ENCODE results near the gene LONP2.
"Not testable (repeated sequence)": the region's sequence is repeated elsewhere in the genome, so short reads cannot be mapped to it uniquely, and the experiment has no call there.

Gene LONP2

GRCh38 chr16:48383009-48383876 is 139.1 kb downstream of the LONP2 start:
- FAIRE-seq (no peak), DNase-seq (ENCODE audit: insufficient read length, low spot score) (no peak)
- TF ChIP-seq POLR2A (IDR thresholded peaks at IDR 0.05; ENCODE audit: low read depth, low read length) = no peak

- TF ChIP-seq POLR2A (IDR thresholded peaks at IDR 0.05; ENCODE audit: low read depth, low read length) = no peak
- no peak for DNase-seq (ENCODE audit: insufficient read length, low spot score)
Measured at GRCh38 chr16:48383877-48384519, 139.9 kb downstream of the LONP2 start.

GRCh38 chr16:48384520-48385252 is 140.6 kb downstream of the LONP2 start:
- peak; percentile 42 for DNase-seq (ENCODE audit: insufficient read length, low spot score)
- FAIRE-seq = no peak
- peak; percentile 26; the same call in 1 of the 2 replicates for TF ChIP-seq POLR2A (IDR thresholded peaks at IDR 0.05; ENCODE audit: low read depth, low read length)

More at GRCh38 chr16:48383877-48384519, 139.9 kb downstream of the LONP2 start:
- no peak for FAIRE-seq

DNA sequence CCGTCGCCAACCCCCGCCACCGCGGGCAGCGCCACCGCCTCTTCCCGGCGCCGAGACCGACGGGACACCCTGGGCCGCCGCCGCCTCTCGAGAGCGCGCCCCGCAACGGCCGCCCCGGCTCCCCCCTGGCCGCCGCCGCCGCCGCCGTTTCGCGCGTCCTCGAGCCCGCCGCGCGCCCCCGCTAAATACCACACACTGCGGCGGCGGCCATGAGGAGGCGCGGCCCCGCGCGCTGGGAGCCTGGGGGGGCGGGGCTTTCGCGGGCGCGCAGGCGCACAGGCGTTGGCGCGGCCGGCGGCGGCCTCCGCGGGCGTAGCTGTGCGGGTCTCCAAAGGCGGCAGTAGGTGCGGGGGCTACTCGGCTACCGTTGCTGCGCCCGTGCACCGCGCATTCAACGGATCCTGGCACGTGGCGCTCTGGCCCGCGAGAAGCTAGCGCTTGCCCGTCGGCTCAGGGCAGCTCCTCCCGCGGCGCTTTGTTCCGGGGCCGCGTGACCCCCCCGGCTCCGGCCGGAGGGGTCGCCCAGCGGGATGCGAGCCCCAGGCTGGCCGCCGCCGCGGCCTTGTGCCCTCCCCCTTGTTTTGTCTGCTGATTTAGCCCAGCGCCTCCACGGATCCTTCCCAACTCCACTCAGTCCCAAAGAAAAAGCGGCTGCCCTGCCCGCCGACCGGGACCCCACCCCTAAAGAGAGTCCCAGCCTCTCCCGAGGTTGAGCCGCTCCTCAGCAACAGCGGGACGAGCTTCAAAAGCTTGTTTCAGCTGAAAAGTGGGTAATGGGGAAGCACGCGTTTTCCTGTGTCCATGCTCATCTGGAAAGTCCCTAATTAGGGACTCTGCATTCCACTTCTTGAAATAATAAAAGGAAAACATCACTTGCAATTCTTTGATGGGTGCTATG is 141.4 kb downstream of the LONP2 start, which contains the start of gene SIAH1:
Gene SIAH1 (minus strand): TSS at position 161 of the 898 bp plus-strand sequence. CDS start 22,985 bp downstream, outside the sequence.
- peak; percentile 76 for DNase-seq (ENCODE audit: insufficient read length, low spot score)
- peak; percentile 83 for TF ChIP-seq POLR2A (IDR thresholded peaks at IDR 0.05; ENCODE audit: low read depth, low read length)
- FAIRE-seq = no peak

DNA sequence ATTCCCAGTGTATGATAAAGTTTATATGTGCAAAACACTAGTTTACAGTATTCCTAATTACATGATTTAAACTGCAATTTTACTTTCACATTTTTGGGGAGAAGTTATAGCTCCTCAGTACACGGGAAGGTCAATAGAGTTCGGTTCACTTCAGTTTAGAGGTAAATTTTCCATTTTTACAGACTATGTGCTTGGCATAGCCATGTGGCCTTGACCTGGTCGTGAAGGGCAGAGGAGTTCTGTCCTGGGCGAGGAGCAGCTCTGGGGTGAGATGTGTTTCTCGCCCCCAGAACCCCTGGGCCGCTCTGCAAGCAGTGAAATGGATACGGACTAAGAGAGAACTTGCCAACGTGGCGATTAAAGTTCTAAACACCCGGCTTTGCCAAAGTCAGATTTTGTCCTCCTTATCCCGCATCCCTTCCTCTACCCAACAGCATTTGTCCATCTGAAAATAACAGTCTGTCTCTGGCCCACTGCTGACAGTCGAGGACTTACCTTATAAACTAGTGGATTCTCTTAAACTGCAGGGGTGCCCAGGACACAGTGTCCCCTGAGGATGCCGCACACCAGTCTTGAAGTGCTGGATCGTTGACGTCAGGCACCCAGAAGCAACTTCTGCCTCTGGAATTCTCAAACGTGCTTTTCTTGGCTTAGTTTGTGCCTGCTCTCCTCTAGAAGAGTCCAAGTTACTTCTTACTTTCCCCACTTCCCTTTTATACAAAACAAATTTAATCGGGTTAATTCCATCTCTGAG is 142.6 kb downstream of the LONP2 start:
- FAIRE-seq (no peak), DNase-seq (ENCODE audit: insufficient read length, low spot score) (no peak)
- no peak for TF ChIP-seq POLR2A (IDR thresholded peaks at IDR 0.05; ENCODE audit: low read depth, low read length)

DNA sequence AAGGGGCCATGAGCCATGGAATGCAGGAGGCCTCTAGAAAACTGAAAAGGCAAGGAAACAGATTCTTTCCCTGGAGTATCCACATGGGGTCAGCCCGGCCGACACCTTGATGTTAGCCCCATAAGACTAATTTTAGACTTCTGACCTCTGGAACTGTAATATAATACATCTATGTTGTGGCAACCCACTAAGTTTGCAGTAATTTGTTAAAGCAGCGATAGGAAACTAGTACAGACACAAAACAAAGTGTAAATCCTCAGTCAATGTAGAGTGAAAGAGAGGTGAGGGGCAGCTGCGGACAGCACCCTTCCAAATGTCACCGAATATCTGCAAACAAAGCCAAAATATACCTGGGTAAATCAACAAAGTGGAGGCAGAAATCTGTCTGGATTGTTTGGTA is 148.3 kb downstream of the LONP2 start:
- DNase-seq (ENCODE audit: insufficient read length, low spot score) (no peak), FAIRE-seq (no peak)
- TF ChIP-seq POLR2A (IDR thresholded peaks at IDR 0.05; ENCODE audit: low read depth, low read length) = no peak

DNA sequence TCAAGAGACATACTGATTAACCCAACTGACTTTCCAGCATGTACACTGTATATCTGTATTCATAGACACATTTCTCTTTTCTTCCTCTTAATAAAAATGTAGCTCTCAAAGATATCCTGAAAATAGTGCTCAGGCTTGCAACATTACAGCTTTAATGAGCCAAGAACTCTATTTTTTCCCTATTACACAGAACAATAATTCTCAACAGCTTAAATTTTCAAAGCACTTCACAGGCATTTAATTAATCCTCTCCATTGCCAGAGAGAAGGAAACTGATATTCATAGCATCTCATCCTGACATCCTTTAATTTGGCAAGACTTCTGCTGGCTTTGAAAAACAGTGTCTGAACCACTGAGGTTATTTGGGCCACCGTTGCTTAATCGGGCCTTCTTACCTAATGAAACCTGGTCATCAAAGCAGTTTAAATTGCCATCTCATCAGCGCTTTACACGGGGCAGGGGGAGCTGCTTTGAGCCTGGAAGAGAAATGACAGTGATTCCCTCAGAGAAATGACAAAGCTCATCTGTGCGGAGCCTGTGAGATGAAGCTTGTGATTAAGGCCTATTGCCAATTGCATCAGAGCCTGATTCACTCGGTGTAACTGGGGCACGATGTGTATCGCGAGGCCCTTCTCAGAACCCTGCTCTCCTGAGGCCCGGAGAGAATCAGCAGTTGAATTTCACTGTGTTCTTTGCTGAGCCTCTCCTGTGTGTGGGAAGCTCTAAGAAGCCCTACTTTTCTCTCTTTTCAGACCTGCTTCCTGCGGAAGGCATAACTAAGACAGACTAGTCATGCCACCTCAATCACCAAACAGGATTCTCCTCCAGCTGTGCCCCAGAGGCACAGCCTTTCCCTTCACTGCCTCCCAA is 149.6 kb downstream of the LONP2 start:
- no peak for DNase-seq (ENCODE audit: insufficient read length, low spot score)
- no peak for TF ChIP-seq POLR2A (IDR thresholded peaks at IDR 0.05; ENCODE audit: low read depth, low read length)
- no peak for FAIRE-seq

- TF ChIP-seq POLR2A (IDR thresholded peaks at IDR 0.05; ENCODE audit: low read depth, low read length) = no peak
- DNase-seq (ENCODE audit: insufficient read length, low spot score) (no peak), FAIRE-seq (no peak)
Measured at GRCh38 chr16:48394355-48394703, 150.2 kb downstream of the LONP2 start.

GRCh38 chr16:48395375-48395774 is 151.3 kb downstream of the LONP2 start:
- DNase-seq (ENCODE audit: insufficient read length, low spot score) (no peak), FAIRE-seq (no peak)
- TF ChIP-seq POLR2A (IDR thresholded peaks at IDR 0.05; ENCODE audit: low read depth, low read length) = no peak

- DNase-seq (ENCODE audit: insufficient read length, low spot score); FAIRE-seq: not testable (repeated sequence)
Measured at GRCh38 chr16:48402547-48402946, 158.4 kb downstream of the LONP2 start.

DNA sequence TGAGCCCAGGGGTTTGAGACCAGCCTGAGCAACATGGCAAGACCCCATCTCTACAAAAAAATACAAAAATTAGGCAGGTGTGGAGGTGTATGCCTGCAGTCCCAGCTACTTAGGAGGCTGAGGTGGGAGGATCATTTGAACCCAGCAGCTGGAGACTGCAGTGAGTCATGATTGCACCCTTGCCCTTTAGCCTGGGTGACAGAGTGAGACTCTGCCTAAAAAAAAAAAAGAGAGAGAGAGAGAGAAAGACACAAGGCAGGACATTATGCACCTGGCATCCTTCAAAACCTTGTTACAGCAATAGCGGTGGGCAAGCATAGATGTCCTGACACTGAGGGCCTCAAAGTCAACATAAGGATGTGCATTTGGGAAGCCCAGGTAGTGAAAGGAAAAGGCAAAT is 161.1 kb downstream of the LONP2 start:
- TF ChIP-seq POLR2A (IDR thresholded peaks at IDR 0.05; ENCODE audit: low read depth, low read length) = no peak
- DNase-seq (ENCODE audit: insufficient read length, low spot score) = no peak
- FAIRE-seq = no peak

DNA sequence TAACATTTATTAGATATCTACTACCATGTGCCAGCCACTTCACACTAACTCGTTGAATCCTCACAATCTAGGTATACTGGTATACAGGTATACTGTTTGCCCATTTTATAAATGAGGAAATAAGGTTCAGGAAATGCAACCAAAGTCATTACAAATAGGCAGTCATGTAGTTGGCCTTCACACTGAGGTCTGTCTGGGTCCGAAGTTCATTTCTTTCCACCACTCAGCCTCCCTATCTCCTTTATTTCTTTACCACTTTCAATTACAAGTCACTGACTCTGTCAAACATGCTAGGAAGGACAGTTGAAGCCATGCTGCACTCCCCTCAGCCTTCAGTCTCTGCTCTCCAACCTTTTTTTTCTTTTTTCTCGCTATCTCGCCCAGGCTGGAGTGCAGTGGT is 161.8 kb downstream of the LONP2 start:
- FAIRE-seq (no peak), DNase-seq (ENCODE audit: insufficient read length, low spot score) (no peak)
- TF ChIP-seq POLR2A (IDR thresholded peaks at IDR 0.05; ENCODE audit: low read depth, low read length) = no peak

Measured in H54 (cell line).